Ishikawa (cell line): ENCODE measurements around the gene AKNA.

Experiments used
- CEBPB ChIP-seq: IDR thresholded peaks from 2 replicates; pipeline ENCODE4 v1.6.1; 2012
- CREB1 ChIP-seq: IDR thresholded peaks from 2 replicates; pipeline ENCODE4 v1.6.1; 2012; ENCODE audit warnings: low read depth
- EGR1 ChIP-seq: IDR thresholded peaks from 2 replicates; pipeline ENCODE4 v1.6.1; 2012
- EP300 ChIP-seq: IDR thresholded peaks from 2 replicates; pipeline ENCODE4 v1.6.1; 2012; ENCODE audit warnings: borderline replicate concordance
- FOXM1 ChIP-seq: IDR thresholded peaks from 2 replicates; pipeline ENCODE4 v1.6.1; 2012; ENCODE audit warnings: low read depth, borderline replicate concordance
- MAX ChIP-seq: IDR thresholded peaks from 2 replicates; pipeline ENCODE4 v1.6.1; 2012
- NFIC ChIP-seq: IDR thresholded peaks from 2 replicates; pipeline ENCODE4 v1.6.1; 2012
- RAD21 ChIP-seq: IDR thresholded peaks from 2 replicates; pipeline ENCODE4 v1.6.1; 2012; ENCODE audit warnings: low read depth
- REST ChIP-seq: IDR thresholded peaks from 2 replicates; pipeline ENCODE4 v1.6.1; 2012; ENCODE audit warnings: low read depth, mild to moderate bottlenecking
- TAF1 ChIP-seq: IDR thresholded peaks from 2 replicates; pipeline ENCODE4 v1.6.1; 2012; ENCODE audit warnings: low read depth, mild to moderate bottlenecking
- TCF12 ChIP-seq: IDR thresholded peaks from 2 replicates; pipeline ENCODE4 v1.6.1; 2012; ENCODE audit warnings: low read depth
- TEAD4 ChIP-seq: IDR thresholded peaks from 2 replicates; pipeline ENCODE4 v1.6.1; 2012
- USF1 ChIP-seq: IDR thresholded peaks from 2 replicates; pipeline ENCODE4 v1.6.1; 2012
- YY1 ChIP-seq: IDR thresholded peaks from 2 replicates; pipeline ENCODE4 v1.6.1; 2012; ENCODE audit warnings: low read depth
- ZBTB7A ChIP-seq: IDR thresholded peaks from 2 replicates; pipeline ENCODE4 v1.6.1; 2012; ENCODE audit warnings: low read depth

Gene AKNA

GRCh38 chr9:114433086-114433485 is 45.3 kb upstream of the AKNA start:
- no peak for TF ChIP-seq USF1
- no peak for TF ChIP-seq CREB1
- TF ChIP-seq ZBTB7A, result no peak
- TF ChIP-seq EGR1, result no peak

- TF ChIP-seq YY1 (no peak), NFIC (no peak), CREB1 (no peak), REST (no peak), TEAD4 (no peak), TAF1 (no peak), CEBPB (no peak), ZBTB7A (no peak), USF1 (no peak), MAX (no peak), RAD21 (no peak), TCF12 (no peak), FOXM1 (no peak), EGR1 (no peak), EP300 (no peak)
These were observed 44.7 kb upstream of the AKNA start for GRCh38 chr9:114432323-114433067.

GRCh38 chr9:114431770-114432169 is 44.0 kb upstream of the AKNA start:
- TF ChIP-seq EP300, result no peak
- TF ChIP-seq RAD21, result no peak
- TF ChIP-seq MAX, result no peak
- no peak for TF ChIP-seq TCF12
- TF ChIP-seq EGR1, result no peak
- no peak for TF ChIP-seq CEBPB
- no peak for TF ChIP-seq FOXM1
- no peak for TF ChIP-seq YY1
- TF ChIP-seq NFIC, result no peak
- no peak for TF ChIP-seq REST
- TF ChIP-seq TEAD4, result no peak
- no peak for TF ChIP-seq TAF1
- no peak for TF ChIP-seq USF1
- TF ChIP-seq ZBTB7A, result no peak
- TF ChIP-seq CREB1, result no peak

GRCh38 chr9:114431003-114431402 is 43.2 kb upstream of the AKNA start:
- TF ChIP-seq REST (no peak), CREB1 (no peak), CEBPB (no peak), TAF1 (no peak), EGR1 (no peak)
